ENCODE data around the gene C1orf115. TPM values are rescaled to one million over a fixed set of nuclear protein-coding genes. Genes with fewer than 3 reads are reported as not detected.
A peak's percentile ranks its signal among the peaks of the same experiment; 100 is the strongest.

The C1orf115 gene
- total RNA-seq = 10 to 100 TPM; 10.1 to 44.9 TPM
- 10 to 100 TPM; 18.9 to 22.5 TPM for polyA plus RNA-seq (ENCODE audit: insufficient read length in 2 of 2)
- long read RNA-seq, donor 1, transcript C1orf115-201 (2 exons, 3,413 nt) = major isoform, 8 of 8 reads
- long read RNA-seq, donor 1, partial matches to known transcripts = 0 of 8 reads
- long read RNA-seq, donor 1, other reads (novel, unspliced or antisense) = 0 of 8 reads
- long read RNA-seq, donor 2, partial matches to known transcripts = 0 of 3 reads
- long read RNA-seq, donor 2, other reads (novel, unspliced or antisense) = 0 of 3 reads
- long read RNA-seq, donor 3, transcript C1orf115-201 (2 exons, 3,413 nt) = major isoform, 8 of 8 reads
- long read RNA-seq, donor 3, partial matches to known transcripts = 0 of 8 reads
- long read RNA-seq, donor 3, other reads (novel, unspliced or antisense) = 0 of 8 reads
- long read RNA-seq, donor 4, transcript C1orf115-201 (2 exons, 3,413 nt) = major isoform, 10 of 10 reads
- long read RNA-seq, donor 4, partial matches to known transcripts = 0 of 10 reads
- long read RNA-seq, donor 4, other reads (novel, unspliced or antisense) = 0 of 10 reads

DNA sequence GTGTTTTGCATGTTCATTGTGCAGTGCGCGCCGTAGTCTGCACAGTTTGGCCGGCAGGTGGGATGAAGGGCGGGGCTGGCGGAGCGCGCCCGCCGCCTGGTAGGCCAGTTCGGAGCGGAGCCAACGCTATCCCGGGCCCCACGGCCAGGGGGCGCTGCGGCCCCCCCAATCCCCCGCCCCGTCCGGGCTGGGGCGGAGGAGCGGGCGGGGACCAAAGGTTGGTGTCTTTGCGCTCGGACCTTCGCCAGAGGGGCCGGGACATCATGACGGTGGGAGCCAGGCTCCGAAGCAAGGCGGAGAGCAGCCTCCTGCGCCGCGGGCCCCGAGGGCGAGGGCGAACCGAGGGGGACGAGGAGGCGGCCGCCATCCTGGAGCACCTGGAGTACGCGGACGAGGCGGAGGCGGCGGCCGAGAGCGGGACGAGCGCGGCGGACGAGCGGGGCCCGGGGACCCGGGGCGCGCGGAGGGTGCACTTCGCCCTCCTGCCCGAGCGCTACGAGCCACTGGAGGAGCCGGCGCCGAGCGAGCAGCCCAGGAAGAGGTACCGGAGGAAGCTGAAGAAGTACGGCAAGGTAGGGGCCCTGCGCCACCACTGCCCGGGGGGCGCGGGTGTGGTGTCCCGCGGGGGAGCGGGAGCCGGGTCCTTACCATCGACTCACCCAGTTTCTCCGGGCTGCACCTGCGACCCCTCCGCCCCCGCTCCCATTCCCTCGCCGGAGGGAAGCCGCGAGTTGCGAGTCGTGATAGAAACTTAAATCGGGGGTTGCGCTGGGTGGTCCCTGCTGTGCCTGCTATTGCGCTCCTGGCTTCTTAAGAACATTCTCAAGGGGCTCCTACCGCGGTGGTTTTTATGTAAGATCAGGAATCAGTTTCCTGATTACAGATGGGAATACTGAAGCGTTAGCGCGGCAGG lies at the start of gene C1orf115:
TSS of gene C1orf115 (plus strand) at position 224 of the 913 bp plus-strand sequence. CDS start at position 264, 40 bp downstream.
- DNase-seq (ENCODE audit: low read depth in 4 of 6, low spot score in 6 of 6) = peak in 5 of 6 donors; percentile 28 to 87 (median 43)
- Histone ChIP-seq H3K27ac (ENCODE audit: low read depth, low read length) (no peak within 1 kb of the TSS), H3K4me1 (ENCODE audit: control insufficient read depth, insufficient read depth, low read length) (peaks cover 14% of the 10 kb centered on the region), H3K4me3 (ENCODE audit: low read depth, low read length) (peak within 1 kb of the TSS; percentile 54), H3K9me3 (ENCODE audit: control insufficient read depth, insufficient read depth, low read length) (no peaks in the 10 kb centered on the region), H3K36me3 (ENCODE audit: control insufficient read depth, insufficient read depth, low read length) (no peaks in the 10 kb centered on the region), H3K27me3 (ENCODE audit: control insufficient read depth, insufficient read depth, low read length) (peaks cover 13% of the 10 kb centered on the region)
- under 1% methylated on average over 93 of the region's 96 CpGs for WGBS (ENCODE audit: insufficient coverage)

GRCh38 chr1:220642285-220642684 lies 47.9 kb upstream of the C1orf115 start:
- WGBS (ENCODE audit: insufficient coverage) = 96% methylated on average over 3 of the region's 4 CpGs
- Histone ChIP-seq H3K4me3 (ENCODE audit: low read depth, low read length) (no peak overlapping the region), H3K27ac (ENCODE audit: low read depth, low read length) (no peak overlapping the region), H3K36me3 (ENCODE audit: control insufficient read depth, insufficient read depth, low read length) (peaks cover 18% of the 10 kb centered on the region), H3K4me1 (ENCODE audit: control insufficient read depth, insufficient read depth, low read length) (no peaks in the 10 kb centered on the region), H3K9me3 (ENCODE audit: control insufficient read depth, insufficient read depth, low read length) (peaks cover 4% of the 10 kb centered on the region), H3K27me3 (ENCODE audit: control insufficient read depth, insufficient read depth, low read length) (no peaks in the 10 kb centered on the region)
- no peak for DNase-seq (ENCODE audit: low read depth in 4 of 6, low spot score in 6 of 6)

DNA sequence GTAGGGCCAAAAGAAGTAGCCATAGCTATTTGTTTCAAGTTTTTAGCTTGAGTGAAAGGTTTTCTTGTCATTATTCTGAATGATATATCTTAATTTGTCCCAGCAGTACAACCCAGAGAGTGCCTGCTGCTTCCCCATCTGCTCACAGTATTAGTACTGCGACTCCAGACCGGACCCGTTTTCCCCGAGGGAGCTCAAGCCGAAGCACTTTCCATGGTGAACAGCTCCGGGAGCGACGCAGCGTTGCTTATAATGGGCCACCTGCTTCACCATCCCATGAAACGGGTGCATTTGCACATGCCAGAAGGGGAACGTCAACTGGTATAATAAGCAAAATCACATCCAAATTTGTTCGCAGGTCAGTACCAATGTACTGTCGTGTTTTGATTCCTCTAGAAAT lies 37.2 kb upstream of the C1orf115 start:
- H3K9me3 ChIP-seq (ENCODE audit: control insufficient read depth, insufficient read depth, low read length) = no peaks in the 10 kb centered on the region
- H3K36me3 ChIP-seq (ENCODE audit: control insufficient read depth, insufficient read depth, low read length) = peaks cover 8% of the 10 kb centered on the region
- no peak overlapping the region for H3K27ac ChIP-seq (ENCODE audit: low read depth, low read length)
- H3K4me1 ChIP-seq (ENCODE audit: control insufficient read depth, insufficient read depth, low read length) = no peaks in the 10 kb centered on the region
- WGBS (ENCODE audit: insufficient coverage) = 75% methylated on average over 10 of the region's 13 CpGs
- H3K27me3 ChIP-seq (ENCODE audit: control insufficient read depth, insufficient read depth, low read length) = no peaks in the 10 kb centered on the region
- DNase-seq (ENCODE audit: low read depth in 4 of 6, low spot score in 6 of 6) = peak in 2 of 6 donors; percentile 74 to 85
- no peak overlapping the region for H3K4me3 ChIP-seq (ENCODE audit: low read depth, low read length)

DNA sequence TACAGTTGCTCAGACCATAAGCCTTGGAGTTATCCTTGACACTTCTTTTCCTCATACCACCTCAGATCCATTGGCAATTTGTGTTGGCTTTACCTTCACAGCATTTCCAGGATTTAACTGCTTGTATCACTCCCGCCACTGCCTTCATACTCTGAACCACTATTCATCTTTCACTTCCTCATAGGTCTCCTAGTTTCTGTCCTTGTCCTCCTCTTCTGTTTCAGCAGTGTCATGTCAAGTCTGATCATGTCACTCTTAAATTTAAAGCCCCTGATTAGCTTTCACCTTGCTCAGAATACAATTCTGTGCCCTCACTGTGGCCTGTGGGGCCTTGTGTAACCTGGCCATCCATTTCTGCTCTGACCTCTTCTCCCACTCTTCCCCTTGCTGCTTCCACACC lies 34.7 kb upstream of the C1orf115 start:
- no peak overlapping the region for H3K4me3 ChIP-seq (ENCODE audit: low read depth, low read length)
- 88% methylated on average over 1 of the region's 1 CpG for WGBS (ENCODE audit: insufficient coverage)
- H3K27ac ChIP-seq (ENCODE audit: low read depth, low read length) = no peak overlapping the region
- H3K9me3 ChIP-seq (ENCODE audit: control insufficient read depth, insufficient read depth, low read length) = no peaks in the 10 kb centered on the region
- H3K36me3 ChIP-seq (ENCODE audit: control insufficient read depth, insufficient read depth, low read length) = peaks cover 8% of the 10 kb centered on the region
- no peaks in the 10 kb centered on the region for H3K27me3 ChIP-seq (ENCODE audit: control insufficient read depth, insufficient read depth, low read length)
- DNase-seq (ENCODE audit: low read depth in 4 of 6, low spot score in 6 of 6) = peak in 1 of 6 donors; percentile 15
- H3K4me1 ChIP-seq (ENCODE audit: control insufficient read depth, insufficient read depth, low read length) = no peaks in the 10 kb centered on the region

GRCh38 chr1:220655961-220656740 lies 34.0 kb upstream of the C1orf115 start:
- H3K9me3 ChIP-seq (ENCODE audit: control insufficient read depth, insufficient read depth, low read length) = no peaks in the 10 kb centered on the region
- no peaks in the 10 kb centered on the region for H3K27me3 ChIP-seq (ENCODE audit: control insufficient read depth, insufficient read depth, low read length)
- no peak overlapping the region for H3K4me3 ChIP-seq (ENCODE audit: low read depth, low read length)
- H3K36me3 ChIP-seq (ENCODE audit: control insufficient read depth, insufficient read depth, low read length) = peaks cover 8% of the 10 kb centered on the region
- DNase-seq (ENCODE audit: low read depth in 4 of 6, low spot score in 6 of 6) = peak in 2 of 6 donors; percentile 64 to 91
- H3K4me1 ChIP-seq (ENCODE audit: control insufficient read depth, insufficient read depth, low read length) = no peaks in the 10 kb centered on the region
- no peak overlapping the region for H3K27ac ChIP-seq (ENCODE audit: low read depth, low read length)

DNA sequence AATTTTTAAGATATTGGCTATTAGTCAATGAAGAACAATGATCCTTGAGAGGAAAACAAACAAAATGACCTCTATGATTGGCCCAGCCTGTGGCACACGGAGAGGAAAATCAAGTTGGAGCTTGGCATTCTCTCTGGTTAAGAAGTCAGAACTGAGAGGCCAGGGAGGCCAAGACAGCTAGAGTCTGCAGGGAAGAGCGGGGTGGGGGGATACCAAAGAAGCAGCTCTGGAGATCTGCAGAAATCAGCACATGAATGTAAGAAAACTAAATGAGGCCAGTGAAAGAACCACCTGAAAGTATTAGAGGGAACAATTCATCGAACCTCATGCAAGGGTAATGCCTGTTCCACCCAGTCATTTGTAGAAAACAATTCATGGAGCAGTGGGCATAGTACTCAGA lies 23.8 kb upstream of the C1orf115 start:
- no peak for DNase-seq (ENCODE audit: low read depth in 4 of 6, low spot score in 6 of 6)
- no peaks in the 10 kb centered on the region for H3K4me1 ChIP-seq (ENCODE audit: control insufficient read depth, insufficient read depth, low read length)
- H3K27me3 ChIP-seq (ENCODE audit: control insufficient read depth, insufficient read depth, low read length) = no peaks in the 10 kb centered on the region
- WGBS (ENCODE audit: insufficient coverage) = 90% methylated on average over 2 of the region's 3 CpGs
- H3K9me3 ChIP-seq (ENCODE audit: control insufficient read depth, insufficient read depth, low read length) = peaks cover 2% of the 10 kb centered on the region
- H3K36me3 ChIP-seq (ENCODE audit: control insufficient read depth, insufficient read depth, low read length) = no peaks in the 10 kb centered on the region
- H3K27ac ChIP-seq (ENCODE audit: low read depth, low read length) = no peak overlapping the region
- no peak overlapping the region for H3K4me3 ChIP-seq (ENCODE audit: low read depth, low read length)

DNA sequence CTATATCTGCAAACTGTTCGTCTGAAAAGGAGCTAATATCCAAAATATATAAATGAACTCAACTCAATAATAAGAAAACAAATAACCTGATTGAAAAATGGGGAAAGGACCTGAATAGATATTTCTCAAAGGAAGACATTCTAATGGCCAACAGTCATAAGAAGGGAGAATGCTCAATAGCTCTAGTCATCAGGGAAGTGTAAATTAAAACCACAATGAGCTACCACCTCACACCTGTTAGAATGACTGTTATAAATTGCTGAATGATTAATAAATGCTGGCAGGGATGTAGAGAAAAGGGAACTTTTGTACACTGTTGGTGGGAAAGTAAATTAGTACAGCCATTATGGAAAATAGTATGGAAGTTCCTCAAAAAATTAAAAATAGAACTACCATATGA lies 21.2 kb upstream of the C1orf115 start:
- Histone ChIP-seq H3K4me3 (ENCODE audit: low read depth, low read length) (no peak overlapping the region), H3K27ac (ENCODE audit: low read depth, low read length) (no peak overlapping the region), H3K27me3 (ENCODE audit: control insufficient read depth, insufficient read depth, low read length) (no peaks in the 10 kb centered on the region), H3K9me3 (ENCODE audit: control insufficient read depth, insufficient read depth, low read length) (peaks cover 2% of the 10 kb centered on the region), H3K4me1 (ENCODE audit: control insufficient read depth, insufficient read depth, low read length) (no peaks in the 10 kb centered on the region), H3K36me3 (ENCODE audit: control insufficient read depth, insufficient read depth, low read length) (no peaks in the 10 kb centered on the region)
- WGBS (ENCODE audit: insufficient coverage) = no CpG with 5 or more reads among the region's 1 CpG
- no peak for DNase-seq (ENCODE audit: low read depth in 4 of 6, low spot score in 6 of 6)

DNA sequence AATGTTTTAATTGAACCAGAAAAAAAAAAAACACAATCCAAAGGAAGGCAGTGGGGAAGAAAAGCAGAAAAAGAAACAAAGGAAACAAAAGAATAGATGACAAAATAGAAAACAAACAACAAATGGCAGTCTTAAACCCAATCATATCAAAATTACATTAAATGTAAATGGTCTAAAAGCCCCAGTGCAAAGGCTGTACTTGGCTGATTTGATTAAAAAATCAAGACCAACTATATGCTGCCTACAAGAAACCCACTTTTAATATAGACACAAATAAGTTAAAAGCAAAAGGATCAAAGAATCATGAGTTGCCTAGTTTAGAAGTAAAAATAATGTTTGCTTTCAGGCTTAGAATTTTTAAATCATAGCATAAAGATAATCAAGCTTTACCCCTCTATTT lies 19.8 kb upstream of the C1orf115 start:
- Histone ChIP-seq H3K9me3 (ENCODE audit: control insufficient read depth, insufficient read depth, low read length) (peaks cover 2% of the 10 kb centered on the region), H3K27me3 (ENCODE audit: control insufficient read depth, insufficient read depth, low read length) (no peaks in the 10 kb centered on the region), H3K4me1 (ENCODE audit: control insufficient read depth, insufficient read depth, low read length) (no peaks in the 10 kb centered on the region), H3K4me3 (ENCODE audit: low read depth, low read length) (no peak overlapping the region), H3K27ac (ENCODE audit: low read depth, low read length) (no peak overlapping the region), H3K36me3 (ENCODE audit: control insufficient read depth, insufficient read depth, low read length) (no peaks in the 10 kb centered on the region)
- DNase-seq (ENCODE audit: low read depth in 4 of 6, low spot score in 6 of 6) = no peak

- no peak overlapping the region for H3K4me3 ChIP-seq (ENCODE audit: low read depth, low read length)
- no peak overlapping the region for H3K27ac ChIP-seq (ENCODE audit: low read depth, low read length)
- no peak for DNase-seq (ENCODE audit: low read depth in 4 of 6, low spot score in 6 of 6)
- peaks cover 2% of the 10 kb centered on the region for H3K9me3 ChIP-seq (ENCODE audit: control insufficient read depth, insufficient read depth, low read length)
- no peaks in the 10 kb centered on the region for H3K36me3 ChIP-seq (ENCODE audit: control insufficient read depth, insufficient read depth, low read length)
- WGBS (ENCODE audit: insufficient coverage) = 64% methylated on average over 1 of the region's 1 CpG
- H3K27me3 ChIP-seq (ENCODE audit: control insufficient read depth, insufficient read depth, low read length) = no peaks in the 10 kb centered on the region
- H3K4me1 ChIP-seq (ENCODE audit: control insufficient read depth, insufficient read depth, low read length) = no peaks in the 10 kb centered on the region
These were observed 16.2 kb upstream of the C1orf115 start for GRCh38 chr1:220673921-220674320.

Data from spinal cord (tissue), 10 donors.